K562 (cell line): ENCODE results near the gene TRMT1. TPM values are rescaled to one million over a fixed set of nuclear protein-coding genes. Genes with fewer than 3 reads are reported as not detected.
A peak's percentile ranks its signal among the peaks of the same experiment; 100 is the strongest.

Experiments
- CBX1 ChIP-seq: sonication (generic); IDR thresholded peaks from 2 replicates; pipeline ENCODE4 v1.6.1; 2016; ENCODE audit warnings: antibody characterized with exemption, low read depth, mild to moderate bottlenecking
- CBX3 ChIP-seq, 2 experiments: IDR thresholded peaks; 1 replicate in 1 of 2; 2 replicates in 1 of 2; pipeline ENCODE4 v1.6.1; 2012; ENCODE audit warnings: inconsistent platforms in 2 of 2, low read length in 2 of 2, borderline replicate concordance in 1 of 2, control low read depth in 1 of 2
- CCNT2 ChIP-seq: IDR thresholded peaks from 2 replicates; pipeline ENCODE4 v1.6.1; 2011; ENCODE audit warnings: borderline replicate concordance, low read depth, mild to moderate bottlenecking, moderate library complexity, mixed read lengths, low read length; ENCODE audit not compliant: insufficient read length; ENCODE audit errors: extremely low read depth
- ELK3 ChIP-seq: fragments of 450-650 bp; formaldehyde crosslinking; IDR thresholded peaks from 2 replicates; pipeline ENCODE4 v1.4.0; 2020; ENCODE audit warnings: mild to moderate bottlenecking
- ETV6 ChIP-seq, 3 experiments: fragments of 150-350 bp in 1 of 3; sonication (generic) in 1 of 3; formaldehyde crosslinking in 1 of 3; IDR thresholded peaks; 2 replicates each; pipeline versions ENCODE4 v1.6.1 to v1.8.0; 2014 to 2022; ENCODE audit warnings: borderline replicate concordance in 2 of 3, low read depth in 2 of 3, antibody characterized with exemption in 1 of 3, low read length in 1 of 3, mild to moderate bottlenecking in 1 of 3, missing genetic modification reagents in 1 of 3
- FUS ChIP-seq: fragments of 200-400 bp; formaldehyde crosslinking; optimal IDR thresholded peaks from 2 replicates; pipeline ENCODE3; 2017; ENCODE audit warnings: low read depth, low read length
- MIER1 ChIP-seq: fragments of 450-650 bp; IDR thresholded peaks from 2 replicates; pipeline ENCODE4 v1.6.1; 2016; ENCODE audit warnings: antibody characterized with exemption, mild to moderate bottlenecking, low read depth
- MXI1 ChIP-seq: IDR thresholded peaks from 2 replicates; pipeline ENCODE4 v1.6.1; 2011; ENCODE audit warnings: low read depth, mild to moderate bottlenecking, improper control_type of control experiment, low read length
- POLR3A ChIP-seq: IDR thresholded peaks from 2 replicates; pipeline ENCODE4 v1.6.1; 2011; ENCODE audit warnings: borderline replicate concordance, mild to moderate bottlenecking, moderate library complexity; ENCODE audit not compliant: insufficient read length, insufficient read depth; ENCODE audit errors: extremely low read depth
- RBM22 ChIP-seq: fragments of 200-400 bp; formaldehyde crosslinking; IDR thresholded peaks from 2 replicates; pipeline ENCODE4 v1.6.1; 2018; ENCODE audit warnings: low read length, low read depth; ENCODE audit not compliant: poor library complexity, severe bottlenecking
- RFX5 ChIP-seq: IDR thresholded peaks from 2 replicates; pipeline ENCODE4 v1.6.1; 2011; ENCODE audit warnings: low read depth, mild to moderate bottlenecking, improper control_type of control experiment, low read length
- SMAD4 ChIP-seq: fragments of 250-450 bp; sonication (Bioruptor Pico); conservative IDR thresholded peaks from 2 replicates; pipeline ENCODE4 v1.8.0; 2021; ENCODE audit warnings: inconsistent platforms, mild to moderate bottlenecking, moderate library complexity
- TAL1 ChIP-seq: fragments of 450-650 bp; IDR thresholded peaks from 2 replicates; pipeline ENCODE4 v1.6.1; 2016; ENCODE audit warnings: mild to moderate bottlenecking
- ZBTB33 ChIP-seq: sonication (generic); formaldehyde crosslinking; IDR thresholded peaks from 2 replicates; pipeline ENCODE4 v1.8.1; 2023; ENCODE audit warnings: mild to moderate bottlenecking, missing genetic modification reagents
- ZFP36 ChIP-seq: fragments of 150-350 bp; IDR thresholded peaks from 2 replicates; pipeline ENCODE4 v1.6.1; 2018; ENCODE audit warnings: low read length, low read depth; ENCODE audit not compliant: partially characterized antibody
- ZKSCAN8 ChIP-seq: fragments of 200-800 bp; sonication (Bioruptor generic); IDR thresholded peaks from 2 replicates; pipeline ENCODE4 v1.6.1; 2016; ENCODE audit warnings: missing genetic modification characterization, missing compliant biosample characterization
- ZNF24 ChIP-seq: fragments of 450-650 bp; IDR thresholded peaks from 2 replicates; pipeline ENCODE4 v1.6.1; 2016
- ZNF277 ChIP-seq: fragments of 250-450 bp; sonication (Bioruptor Pico); IDR thresholded peaks from 2 replicates; pipeline ENCODE4 v1.8.0; 2022; ENCODE audit warnings: inconsistent platforms, mild to moderate bottlenecking, moderate library complexity, borderline replicate concordance
- polyA plus RNA-seq, 8 experiments: library from polyadenylated mRNA; depleted of rRNA in 4 of 8; stranded (reverse) in 5 of 8; unstranded in 3 of 8; fragments of >200 nt; fragmentation: Nextera tagmentation in 2 of 8; fragmentation: Illumina TruSeq in 1 of 8; extraction: Ambion mirVana in 2 of 8; extraction: Trizol in 1 of 8; gene quantifications; 2 replicates each; pipeline versions ENCODE4 v1.2.1 to v1.2.3, GENCODE V29; 2011 to 2014; ENCODE audit warnings: inconsistent platforms in 1 of 8, missing spikeins in 1 of 8
- total RNA-seq, 7 experiments: library from RNA; depleted of rRNA in 6 of 7; stranded (reverse); fragments of >200 nt in 6 of 7; fragmentation: Illumina TruSeq in 2 of 7; extraction: Trizol in 2 of 7; gene quantifications; 2 replicates each; pipeline versions ENCODE4 v1.2.1 to v1.2.3, GENCODE V29; 2011 to 2021; ENCODE audit warnings: low replicate concordance in 1 of 7
- TF ChIP-seq, protein P1 (sequence below): fragments of 250-450 bp; sonication (Bioruptor Pico); IDR thresholded peaks from 2 replicates; pipeline ENCODE4 v1.8.0; 2022; ENCODE audit warnings: inconsistent platforms
- TF ChIP-seq, protein P2 (sequence below): fragments of 450-650 bp; formaldehyde crosslinking; IDR thresholded peaks from 2 replicates; pipeline ENCODE4 v1.4.0; 2022; ENCODE audit warnings: mild to moderate bottlenecking, moderate library complexity

Gene TRMT1
- total and polyA plus RNA-seq, 9 of the 15 experiments (the other 6 are each of a cell fraction or from before 2014, with no cell fraction given) = 5.8 to 158 (median 54.3) TPM

DNA sequence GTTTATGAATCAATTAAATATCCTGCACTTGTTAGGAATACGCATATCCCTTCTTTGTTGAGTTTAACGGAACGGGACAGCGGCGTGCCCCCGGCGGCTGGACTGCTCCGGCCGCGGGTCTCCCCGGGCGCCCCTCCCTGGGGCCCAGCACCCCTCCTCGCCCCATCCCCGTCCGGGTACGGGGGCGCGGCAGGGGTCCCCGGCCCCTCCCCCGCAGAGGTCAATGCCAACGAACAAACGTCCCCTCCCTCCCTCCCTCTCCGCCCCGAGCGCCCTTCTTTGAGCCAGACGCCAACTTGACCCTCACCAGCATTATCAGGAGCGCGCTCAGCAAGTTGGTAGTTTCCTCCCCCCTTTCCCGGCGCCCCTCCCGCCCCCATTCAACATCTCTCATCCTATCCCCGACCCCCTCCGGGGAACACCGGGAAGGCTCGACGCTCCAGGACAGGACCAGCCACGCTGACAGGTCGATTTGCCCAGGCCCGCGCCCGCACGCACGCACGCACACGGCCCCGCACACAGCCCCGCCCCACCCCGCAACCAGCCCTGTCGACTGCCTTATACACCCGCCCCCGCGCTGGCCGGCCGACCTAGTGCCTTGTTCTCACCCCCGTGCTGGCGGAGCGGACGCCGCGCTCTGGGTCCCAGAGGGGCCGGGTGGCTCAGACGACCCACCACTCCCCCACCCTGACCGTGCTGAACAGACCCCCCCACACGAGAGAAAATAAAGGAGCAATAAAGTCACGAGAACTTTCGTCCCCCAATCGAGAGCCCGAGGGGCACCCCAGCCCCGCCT lies 18.9 kb downstream of the TRMT1 start (continued):
- no peak for TF ChIP-seq ETV6 (IDR thresholded peaks at IDR 0.05; ENCODE audit: borderline replicate concordance in 1 of 2, low read depth in 2 of 2, low read length in 1 of 2)
- TF ChIP-seq ETV6 (CRISPR knock-in tag; IDR thresholded peaks at IDR 0.05; ENCODE audit: borderline replicate concordance) = no peak
- no peak for TF ChIP-seq RFX5
- TF ChIP-seq, protein P1, sequence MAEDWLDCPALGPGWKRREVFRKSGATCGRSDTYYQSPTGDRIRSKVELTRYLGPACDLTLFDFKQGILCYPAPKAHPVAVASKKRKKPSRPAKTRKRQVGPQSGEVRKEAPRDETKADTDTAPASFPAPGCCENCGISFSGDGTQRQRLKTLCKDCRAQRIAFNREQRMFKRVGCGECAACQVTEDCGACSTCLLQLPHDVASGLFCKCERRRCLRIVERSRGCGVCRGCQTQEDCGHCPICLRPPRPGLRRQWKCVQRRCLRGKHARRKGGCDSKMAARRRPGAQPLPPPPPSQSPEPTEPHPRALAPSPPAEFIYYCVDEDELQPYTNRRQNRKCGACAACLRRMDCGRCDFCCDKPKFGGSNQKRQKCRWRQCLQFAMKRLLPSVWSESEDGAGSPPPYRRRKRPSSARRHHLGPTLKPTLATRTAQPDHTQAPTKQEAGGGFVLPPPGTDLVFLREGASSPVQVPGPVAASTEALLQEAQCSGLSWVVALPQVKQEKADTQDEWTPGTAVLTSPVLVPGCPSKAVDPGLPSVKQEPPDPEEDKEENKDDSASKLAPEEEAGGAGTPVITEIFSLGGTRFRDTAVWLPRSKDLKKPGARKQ (CRISPR knock-in tag) = no peak
- no peak for TF ChIP-seq TAL1
- no peak for TF ChIP-seq CBX3 (IDR thresholded peaks at IDR 0.05; ENCODE audit: borderline replicate concordance in 1 of 2, low read length in 2 of 2)
- no peak for TF ChIP-seq FUS
- TF ChIP-seq ZNF277 (CRISPR knock-in tag) = no peak
- no peak for TF ChIP-seq SMAD4
- peak; percentile 89 for TF ChIP-seq RBM22
- TF ChIP-seq CCNT2 = peak; percentile 88
- no peak for TF ChIP-seq ZBTB33 (CRISPR knock-in tag)
- TF ChIP-seq ZKSCAN8 (CRISPR knock-in tag) = no peak
- no peak for TF ChIP-seq MXI1
- no peak for TF ChIP-seq ZFP36
- TF ChIP-seq MIER1 = no peak
- no peak for TF ChIP-seq ZNF24
- TF ChIP-seq, protein P2, sequence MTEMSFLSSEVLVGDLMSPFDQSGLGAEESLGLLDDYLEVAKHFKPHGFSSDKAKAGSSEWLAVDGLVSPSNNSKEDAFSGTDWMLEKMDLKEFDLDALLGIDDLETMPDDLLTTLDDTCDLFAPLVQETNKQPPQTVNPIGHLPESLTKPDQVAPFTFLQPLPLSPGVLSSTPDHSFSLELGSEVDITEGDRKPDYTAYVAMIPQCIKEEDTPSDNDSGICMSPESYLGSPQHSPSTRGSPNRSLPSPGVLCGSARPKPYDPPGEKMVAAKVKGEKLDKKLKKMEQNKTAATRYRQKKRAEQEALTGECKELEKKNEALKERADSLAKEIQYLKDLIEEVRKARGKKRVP = peak; percentile 63
- TF ChIP-seq CBX1 = peak; percentile 82; the same call in 1 of the 2 replicates
- no peak for TF ChIP-seq POLR3A
- peak; percentile 77; the same call in 1 of the 2 replicates for TF ChIP-seq ELK3 (CRISPR knock-in tag)
